ENCODE data around the gene MYH10.

MYH10 gene

GRCh38 chr17:8426094-8426720, 204.3 kb downstream of the MYH10 start:
- TF ChIP-seq CTCF (IDR thresholded peaks at IDR 0.05; ENCODE audit: borderline replicate concordance, insufficient read depth, low read depth, low read length): no peak
- no peak overlapping the region for H3K4me3 ChIP-seq (ENCODE audit: low read depth, low read length)
